ENCODE results near the gene DUSP28. TPM values are rescaled to one million over a fixed set of nuclear protein-coding genes. Genes with fewer than 3 reads are reported as not detected.
"Not testable (repeated sequence)": the region's sequence is repeated elsewhere in the genome, so short reads cannot be mapped to it uniquely, and the experiment has no call there.

DUSP28 gene, protein sequence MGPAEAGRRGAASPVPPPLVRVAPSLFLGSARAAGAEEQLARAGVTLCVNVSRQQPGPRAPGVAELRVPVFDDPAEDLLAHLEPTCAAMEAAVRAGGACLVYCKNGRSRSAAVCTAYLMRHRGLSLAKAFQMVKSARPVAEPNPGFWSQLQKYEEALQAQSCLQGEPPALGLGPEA
- polyA plus RNA-seq (ENCODE audit: insufficient read depth in 1 of 5, insufficient read length in 5 of 5, low replicate concordance in 1 of 5), result 1 to 10 TPM; 5.2 to 6.1 (median 5.8) TPM
- long read RNA-seq, donor 1, partial matches to known transcripts, result 0 of 3 reads
- long read RNA-seq, donor 1, other reads (novel, unspliced or antisense), result 0 of 3 reads
- long read RNA-seq, donor 2, partial matches to known transcripts, result 0 of 1 reads
- long read RNA-seq, donor 2, other reads (novel, unspliced or antisense), result 0 of 1 reads
- long read RNA-seq, donor 3, partial matches to known transcripts, result 0 of 2 reads
- long read RNA-seq, donor 3, other reads (novel, unspliced or antisense), result 0 of 2 reads
- long read RNA-seq, donor 4, partial matches to known transcripts, result 0 of 2 reads
- long read RNA-seq, donor 4, other reads (novel, unspliced or antisense), result 0 of 2 reads
- long read RNA-seq, donor 5, transcript DUSP28-202 (2 exons, 3,461 nt), result major isoform, 5 of 9 reads
- long read RNA-seq, donor 5, partial matches to known transcripts, result 0 of 9 reads
- long read RNA-seq, donor 5, other reads (novel, unspliced or antisense), result 0 of 9 reads
- long read RNA-seq, donor 6, partial matches to known transcripts, result 0 of 7 reads
- long read RNA-seq, donor 6, other reads (novel, unspliced or antisense), result 0 of 7 reads
- long read RNA-seq, donor 7, partial matches to known transcripts, result 0 of 5 reads
- long read RNA-seq, donor 7, other reads (novel, unspliced or antisense), result 0 of 5 reads
- long read RNA-seq, donor 8, partial matches to known transcripts, result 0 of 3 reads
- long read RNA-seq, donor 8, other reads (novel, unspliced or antisense), result 0 of 3 reads

DNA sequence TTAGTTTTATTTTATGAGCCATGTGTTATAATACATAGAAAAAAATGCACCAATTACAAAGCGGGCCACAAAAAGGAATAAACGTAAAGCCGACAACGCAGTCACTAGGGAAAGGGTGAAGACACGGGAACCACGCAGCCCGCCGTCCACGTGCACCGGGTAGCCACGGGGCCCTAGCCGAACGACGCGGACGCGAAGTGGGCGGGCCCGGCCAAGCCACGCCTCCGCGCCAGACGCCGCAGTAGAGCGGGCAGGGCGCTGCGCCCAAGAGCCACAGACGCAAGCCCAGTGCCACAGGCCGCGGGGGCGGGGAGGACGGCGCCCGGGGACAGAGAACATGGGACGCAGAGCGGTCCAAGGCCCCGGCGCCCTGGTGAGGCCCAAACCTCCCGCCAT lies at the start of gene DUSP28:
TSS of gene DUSP28 (plus strand) at position 274 of the 396 bp plus-strand sequence. CDS start 328 bp downstream, outside the sequence.
- DNase-seq, result peak; percentile 79 to 83

DNA sequence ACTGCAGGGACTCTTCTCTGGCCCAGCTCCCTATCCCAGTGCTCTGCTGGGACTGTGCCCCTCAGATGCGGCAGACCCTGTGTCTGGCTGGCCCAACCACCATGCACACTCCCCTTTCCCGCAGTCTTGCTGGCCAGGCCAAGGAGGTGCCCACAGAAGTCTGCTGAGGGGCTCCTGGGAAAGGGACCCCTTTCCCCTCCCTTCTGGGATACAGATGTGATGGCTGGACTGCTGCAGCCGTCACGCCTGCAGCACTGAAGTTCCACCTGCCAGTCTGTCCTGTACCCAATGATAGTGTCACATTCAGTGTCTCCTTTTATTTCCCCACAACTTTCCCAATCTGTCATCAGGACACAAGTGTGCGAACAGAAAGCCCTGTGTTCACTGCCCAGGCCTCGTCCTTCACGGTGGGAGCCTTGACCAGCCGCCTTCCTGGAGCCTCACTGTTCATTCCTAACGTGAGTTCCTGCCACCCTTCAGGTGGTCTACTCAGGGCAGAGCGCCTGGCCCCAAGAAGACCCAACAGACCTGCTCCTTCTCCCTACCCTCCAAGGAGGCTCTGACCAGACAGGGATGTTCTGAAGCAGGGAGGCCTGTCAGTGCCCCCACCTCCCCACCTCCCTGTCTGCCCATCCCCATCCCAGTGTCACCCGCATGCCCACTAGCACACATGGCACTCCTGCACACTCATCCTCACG lies 49.5 kb upstream of the DUSP28 start:
- DNase-seq, result no peak

DNA sequence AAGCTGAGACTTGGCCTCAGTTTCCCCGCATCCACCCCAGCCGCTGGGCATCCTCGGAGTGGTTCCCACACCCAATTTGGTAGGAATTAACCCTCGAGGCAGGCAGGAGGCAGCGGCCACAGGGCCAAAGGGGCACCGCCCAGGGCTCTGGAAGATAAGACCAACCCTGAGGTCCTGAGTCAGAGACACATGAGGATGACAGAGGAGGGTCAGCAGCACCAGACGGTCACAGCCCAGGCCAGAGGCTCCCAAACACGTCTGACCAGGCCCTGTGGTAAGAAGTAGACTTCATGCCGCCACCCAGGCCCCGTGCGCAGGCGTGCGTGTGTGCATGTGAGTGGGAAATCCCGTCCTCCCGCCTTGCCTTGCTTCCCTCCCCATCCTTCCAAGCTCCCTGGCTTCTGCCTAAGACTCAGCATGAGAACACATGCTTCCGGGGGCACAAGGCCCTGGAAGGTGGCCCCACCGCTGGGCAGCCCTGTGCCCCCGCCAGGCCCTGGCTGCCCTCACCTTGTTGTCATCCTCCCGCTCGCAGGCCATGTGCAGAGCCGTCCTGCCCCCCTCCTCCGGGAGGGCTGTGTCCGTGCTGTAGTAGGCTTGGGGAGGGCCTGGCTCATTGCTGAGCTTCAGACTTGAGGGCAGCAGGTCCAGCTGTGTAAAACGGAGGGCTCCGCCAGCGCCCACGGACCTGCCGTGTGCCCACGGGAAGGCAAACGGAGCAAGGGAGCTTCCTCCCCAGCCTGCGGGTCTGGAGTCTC lies 48.6 kb upstream of the DUSP28 start:
- DNase-seq, result no peak

DNA sequence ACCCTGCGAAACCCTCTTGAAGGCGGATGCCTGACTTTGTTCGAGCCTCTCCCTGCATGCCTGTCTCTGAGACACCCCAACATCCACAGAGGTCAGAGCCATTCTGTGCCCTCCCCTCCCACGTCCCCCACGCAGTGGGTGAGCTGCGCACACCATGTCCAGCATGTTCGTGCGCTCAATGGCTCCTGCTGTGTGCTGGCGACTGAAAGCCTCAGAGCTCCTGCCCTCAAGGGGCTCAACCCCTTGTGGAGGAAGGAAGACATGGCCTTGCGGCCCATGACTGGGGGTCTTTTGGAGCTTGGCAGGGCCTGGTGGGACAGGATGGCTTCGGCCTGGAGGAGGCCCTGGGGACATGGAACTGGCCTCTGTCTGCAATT lies 48.1 kb upstream of the DUSP28 start:
- no peak for DNase-seq

DNA sequence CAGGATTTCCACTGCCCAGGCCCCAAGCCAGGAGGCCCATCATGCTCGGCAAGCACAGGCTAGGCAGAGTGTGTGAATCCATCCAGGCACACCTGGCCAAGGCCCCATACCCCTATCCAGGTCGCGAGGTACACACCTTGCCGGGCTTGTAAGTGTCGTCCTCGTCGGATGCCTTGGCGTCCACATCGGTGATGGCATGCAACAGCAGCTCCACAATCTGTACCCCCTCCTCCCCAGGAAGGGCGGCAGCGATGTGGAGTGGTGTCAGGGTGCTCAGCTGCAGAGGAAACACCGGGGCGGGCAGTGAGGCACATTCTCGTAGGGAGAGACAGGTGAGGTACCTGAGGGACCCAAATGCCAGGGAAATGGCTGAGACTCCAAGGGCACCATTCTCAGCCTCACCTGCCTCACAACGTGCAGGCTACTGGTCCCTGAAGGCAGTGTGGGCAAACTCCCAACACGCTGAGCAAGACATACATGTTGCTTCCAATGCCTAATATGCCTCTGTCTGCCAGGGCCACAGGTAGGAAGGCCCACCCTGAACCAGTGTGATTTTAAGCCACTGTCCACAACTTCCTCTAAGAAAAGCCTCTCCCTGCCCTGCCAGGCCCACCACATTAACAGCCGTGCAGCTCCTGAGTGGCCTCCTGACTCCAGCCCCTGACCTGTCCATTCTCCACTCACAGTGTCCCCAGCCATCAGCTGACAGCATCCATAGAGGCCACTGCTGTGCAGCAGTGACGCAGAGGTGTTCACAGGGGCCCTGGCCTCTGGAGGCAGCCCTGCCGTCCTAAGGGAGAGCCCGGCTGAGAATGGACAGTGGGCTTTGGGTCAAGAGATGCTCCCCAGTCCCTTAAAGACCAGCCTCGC lies 47.3 kb upstream of the DUSP28 start:
- no peak for DNase-seq

DNA sequence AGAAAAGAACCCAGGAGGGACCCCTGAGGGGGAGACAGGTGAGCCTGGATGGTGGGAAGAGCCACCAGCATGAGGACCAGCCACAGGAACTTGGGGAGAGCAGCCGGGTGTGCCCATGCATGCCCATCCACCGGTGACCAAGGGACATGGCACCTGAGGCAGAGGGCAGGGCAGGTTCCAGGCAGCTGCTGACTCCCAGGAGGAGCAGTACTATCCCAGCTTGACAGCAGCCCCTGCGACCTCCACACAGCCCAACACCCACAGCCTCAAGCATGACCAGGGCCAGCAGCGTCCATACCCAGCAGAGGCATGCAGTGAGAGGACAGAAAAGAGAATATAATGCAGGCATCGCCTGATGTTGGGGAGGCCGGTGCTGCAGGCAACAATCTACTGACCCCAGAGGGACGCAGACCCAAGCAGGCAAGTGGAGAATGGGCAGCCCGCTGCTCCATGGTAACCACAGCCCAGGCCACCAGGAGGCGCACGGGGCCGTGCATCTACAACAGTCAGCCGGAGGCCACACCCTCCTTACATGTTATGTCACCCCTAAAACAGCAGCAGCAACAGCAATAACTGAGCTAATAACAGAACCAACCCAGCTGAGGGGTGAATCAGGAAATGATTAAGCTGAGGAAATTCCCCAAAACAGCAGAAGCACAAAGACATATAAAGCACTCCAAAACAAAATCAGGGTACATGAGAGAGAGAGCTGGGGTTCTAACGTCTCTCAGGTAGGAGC lies 46.4 kb upstream of the DUSP28 start:
- peak; percentile 37 to 39 for DNase-seq

DNA sequence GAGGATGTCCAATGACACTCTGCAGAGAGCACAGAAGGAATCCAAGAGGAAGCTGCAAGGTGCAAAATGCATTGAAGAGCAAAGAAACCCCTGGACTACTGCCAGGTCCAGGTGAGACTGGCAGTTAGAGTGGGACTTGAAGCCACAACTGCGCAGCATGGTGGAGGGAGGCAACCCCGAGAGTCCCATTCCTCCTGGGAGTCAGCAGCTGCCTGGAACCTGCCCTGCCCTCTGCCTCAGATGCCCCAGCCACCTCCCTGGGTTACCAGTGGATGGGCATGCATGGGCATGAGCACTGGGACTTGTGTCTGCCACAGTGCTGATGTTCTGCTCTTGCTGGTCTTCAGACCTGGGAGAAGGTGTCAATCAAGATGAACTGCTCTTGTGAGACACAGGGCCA lies 45.5 kb upstream of the DUSP28 start:
- no peak for DNase-seq

DNA sequence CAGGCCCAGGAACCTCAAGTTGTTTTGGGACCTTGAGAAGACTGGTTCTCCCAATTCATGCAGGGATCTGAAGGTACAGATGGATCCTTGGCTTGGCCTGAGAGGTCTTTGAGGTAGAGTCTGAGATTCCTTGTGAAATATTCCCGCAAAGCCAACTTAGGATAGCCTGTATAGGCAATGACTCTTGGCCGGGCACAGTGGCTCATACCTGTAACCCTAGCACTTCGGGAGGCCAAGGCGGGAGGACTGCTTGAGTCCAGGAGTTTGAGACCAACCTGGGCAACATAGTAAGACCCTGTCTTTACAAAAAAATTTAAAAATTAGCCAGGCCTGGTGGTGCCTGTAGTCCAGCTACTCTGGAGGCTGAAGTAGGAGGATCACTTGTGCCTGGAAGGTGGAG lies 42.8 kb upstream of the DUSP28 start:
- DNase-seq, result no peak

DNA sequence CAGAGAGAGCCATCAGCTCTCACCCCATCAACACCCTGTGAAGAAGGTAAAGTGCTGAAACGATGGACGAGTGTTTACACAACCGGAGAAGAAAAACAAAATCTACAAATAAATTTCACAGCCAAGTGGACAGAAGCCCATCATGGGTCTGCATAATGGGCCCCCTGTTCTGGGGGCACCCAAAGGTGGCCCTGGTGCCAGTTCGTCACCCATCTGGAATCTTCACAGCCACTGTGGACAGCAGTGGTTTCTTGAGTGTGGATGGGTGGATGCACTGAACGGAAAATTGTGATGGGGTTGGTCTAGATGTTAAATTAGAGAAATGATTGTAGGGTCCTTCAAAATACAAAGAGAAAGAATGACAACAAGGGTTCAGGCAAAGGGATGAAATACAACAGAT lies 41.2 kb upstream of the DUSP28 start:
- DNase-seq, result no peak

DNA sequence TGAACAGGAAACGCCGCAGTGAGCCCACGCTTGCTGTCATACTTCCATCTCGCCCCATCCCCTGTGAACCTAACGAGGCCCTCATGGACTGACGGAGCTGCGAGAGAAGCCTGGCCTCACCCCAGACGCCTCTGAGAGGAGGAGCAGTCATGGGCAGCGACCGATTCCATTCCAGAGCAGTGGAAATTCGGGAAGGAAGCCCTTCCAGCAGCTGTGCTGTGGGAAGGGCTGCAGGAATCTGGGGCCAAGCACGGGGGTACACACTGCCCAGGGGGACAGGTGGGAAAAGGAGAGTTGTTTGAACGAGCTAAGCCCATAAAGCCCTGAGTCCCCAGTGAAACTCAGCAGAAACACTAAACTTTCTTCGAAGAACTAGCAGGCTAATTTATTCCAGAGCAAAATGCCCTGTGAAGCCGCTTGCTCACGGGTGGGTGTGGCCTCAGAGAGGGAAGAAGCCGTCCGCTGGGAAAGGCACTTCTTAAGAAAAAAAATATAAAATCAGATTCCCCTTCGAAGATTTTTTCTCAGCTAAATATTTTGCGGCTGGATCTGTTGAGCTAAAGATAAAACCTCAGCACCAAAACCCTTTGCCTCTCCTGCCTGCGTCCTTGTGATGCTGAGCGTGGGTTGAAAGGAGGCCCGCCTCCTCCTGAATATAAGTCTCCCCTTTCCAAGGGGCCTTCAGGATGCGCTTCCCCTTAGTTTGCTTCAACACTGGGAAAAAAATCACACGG lies 40.6 kb upstream of the DUSP28 start:
- DNase-seq, result no peak

DNA sequence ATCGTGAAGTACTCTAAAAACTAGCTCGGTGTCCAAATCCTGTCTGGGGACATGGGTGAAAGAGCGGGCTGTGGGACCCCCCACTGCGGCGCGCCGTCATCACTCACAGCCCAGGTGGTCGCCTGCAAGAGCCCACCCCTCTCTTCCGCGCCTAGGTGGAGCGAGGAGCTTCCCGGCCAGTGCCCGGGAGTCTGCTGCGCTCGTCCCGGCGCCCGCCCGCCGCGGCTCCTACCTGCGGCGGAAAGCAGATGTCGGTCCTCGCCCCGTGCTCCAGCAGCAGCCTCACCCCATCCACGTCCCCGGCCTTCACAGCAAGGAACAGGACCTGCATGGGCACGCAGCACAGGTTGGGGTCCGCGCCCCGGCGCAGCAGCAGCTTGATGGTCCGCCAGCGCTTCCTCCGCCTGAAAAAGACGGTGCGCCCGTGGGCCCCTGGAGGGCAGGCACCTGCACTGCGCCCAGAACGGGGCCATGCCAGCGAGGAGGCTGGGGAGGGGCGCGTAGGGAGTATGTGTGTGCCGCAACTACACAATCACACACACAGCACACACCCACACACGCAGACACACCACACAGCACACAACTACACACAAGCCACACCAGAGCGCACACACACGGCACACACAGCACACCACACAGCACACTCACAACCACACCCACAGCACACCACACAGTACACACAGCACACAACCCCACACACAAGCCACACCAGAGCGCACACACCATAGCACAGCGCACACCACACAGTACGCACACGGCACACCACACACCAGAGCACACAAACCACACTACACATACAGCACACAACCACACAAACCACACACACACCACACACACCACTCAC lies 39.8 kb upstream of the DUSP28 start:
- DNase-seq, result no peak

DNA sequence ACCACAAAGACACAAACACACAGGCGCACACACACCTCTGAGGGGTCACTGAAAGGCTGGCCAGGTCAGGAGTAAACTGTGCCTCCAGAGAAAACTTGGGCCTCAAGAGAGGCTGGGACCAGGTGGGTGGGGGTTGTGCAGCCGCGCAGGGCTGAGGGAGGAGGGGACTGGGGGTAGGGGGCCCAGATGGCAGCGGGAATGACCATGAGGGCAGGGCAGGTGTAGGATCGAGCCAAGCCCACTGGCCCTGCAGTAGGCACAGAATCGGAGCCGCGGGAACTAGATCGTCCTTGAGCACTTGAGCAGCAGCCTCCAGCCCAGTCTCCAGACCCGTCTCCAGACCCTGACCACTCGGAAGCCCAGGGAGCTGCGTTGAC lies 39.2 kb upstream of the DUSP28 start:
- no peak for DNase-seq

DNA sequence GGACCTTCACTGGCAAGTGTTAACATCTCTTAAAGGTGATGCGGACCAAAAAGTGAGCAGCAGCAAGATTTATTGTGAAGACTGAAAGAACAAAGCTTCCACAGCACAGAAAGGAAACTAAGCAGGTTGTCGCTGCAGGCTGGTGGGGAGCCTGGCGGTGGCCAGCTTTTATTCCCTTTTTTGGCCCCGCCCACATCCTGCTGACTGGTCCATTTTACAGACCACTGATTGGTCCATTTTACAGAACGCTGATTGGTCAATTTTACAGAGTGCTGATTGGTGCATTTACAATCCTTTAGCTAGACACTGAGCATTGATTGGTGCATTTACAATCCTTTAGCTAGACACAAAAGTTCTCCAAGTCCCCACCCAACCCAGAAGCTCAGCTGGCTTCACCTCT lies 38.3 kb upstream of the DUSP28 start:
- DNase-seq, result not testable (repeated sequence)

DNA sequence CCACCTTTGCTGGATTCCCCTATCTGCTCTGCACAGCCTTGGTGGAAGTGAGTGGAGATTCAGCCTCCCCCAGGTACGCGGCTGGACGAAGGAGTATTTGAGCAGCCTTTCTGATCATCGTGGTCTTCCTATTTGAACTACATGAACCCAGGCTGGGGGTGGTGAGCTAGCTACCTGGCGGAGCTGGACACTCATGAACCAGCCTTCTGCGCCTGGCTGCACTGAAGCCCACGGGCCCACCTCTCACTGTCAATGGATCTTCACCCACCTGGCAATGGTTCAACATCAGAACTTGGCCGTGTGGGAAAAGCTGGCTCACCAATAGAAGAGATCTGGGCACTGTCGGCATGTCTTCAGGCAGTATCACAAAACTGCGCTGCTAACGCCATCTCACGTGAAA lies 37.8 kb upstream of the DUSP28 start:
- no peak for DNase-seq

DNA sequence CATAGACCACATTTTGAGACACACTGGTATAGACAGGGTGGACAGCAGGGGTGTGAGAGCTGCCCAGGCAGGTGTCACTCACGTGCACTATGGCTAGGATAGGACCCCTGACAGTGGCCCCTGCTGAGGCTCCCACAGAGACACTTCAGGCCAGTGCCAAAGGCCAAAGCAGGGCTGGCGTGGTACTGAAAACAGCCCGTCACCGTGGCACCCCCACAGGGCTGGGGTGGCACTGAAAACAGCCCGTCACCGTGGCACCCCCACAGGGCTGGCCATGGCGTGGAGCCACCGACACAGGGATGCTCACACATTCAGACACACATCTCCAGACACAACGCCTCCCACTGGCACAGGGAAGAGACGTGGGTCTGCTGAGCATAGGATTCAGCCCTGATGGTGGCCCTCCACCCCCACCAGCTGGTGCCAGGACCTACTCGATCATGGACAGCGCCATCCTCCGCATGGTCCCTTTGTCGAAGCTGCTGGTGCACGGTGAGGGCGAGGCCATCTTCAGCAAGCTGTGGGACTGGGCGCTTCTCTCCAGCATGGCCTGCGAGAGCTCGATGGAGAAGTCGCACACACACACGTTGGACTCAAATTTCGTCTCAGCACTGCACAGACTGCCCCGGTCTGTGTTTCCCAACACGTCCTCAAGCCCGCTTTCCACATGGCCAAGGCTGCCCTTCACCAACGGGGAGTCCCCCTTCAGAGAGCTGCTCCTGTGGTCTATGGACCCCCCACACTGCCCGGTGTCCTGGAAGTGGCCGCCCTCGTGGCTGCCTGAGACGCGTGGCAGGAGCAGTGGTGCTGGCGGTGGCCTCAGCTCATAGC lies 36.5 kb upstream of the DUSP28 start:
- no peak for DNase-seq

DNA sequence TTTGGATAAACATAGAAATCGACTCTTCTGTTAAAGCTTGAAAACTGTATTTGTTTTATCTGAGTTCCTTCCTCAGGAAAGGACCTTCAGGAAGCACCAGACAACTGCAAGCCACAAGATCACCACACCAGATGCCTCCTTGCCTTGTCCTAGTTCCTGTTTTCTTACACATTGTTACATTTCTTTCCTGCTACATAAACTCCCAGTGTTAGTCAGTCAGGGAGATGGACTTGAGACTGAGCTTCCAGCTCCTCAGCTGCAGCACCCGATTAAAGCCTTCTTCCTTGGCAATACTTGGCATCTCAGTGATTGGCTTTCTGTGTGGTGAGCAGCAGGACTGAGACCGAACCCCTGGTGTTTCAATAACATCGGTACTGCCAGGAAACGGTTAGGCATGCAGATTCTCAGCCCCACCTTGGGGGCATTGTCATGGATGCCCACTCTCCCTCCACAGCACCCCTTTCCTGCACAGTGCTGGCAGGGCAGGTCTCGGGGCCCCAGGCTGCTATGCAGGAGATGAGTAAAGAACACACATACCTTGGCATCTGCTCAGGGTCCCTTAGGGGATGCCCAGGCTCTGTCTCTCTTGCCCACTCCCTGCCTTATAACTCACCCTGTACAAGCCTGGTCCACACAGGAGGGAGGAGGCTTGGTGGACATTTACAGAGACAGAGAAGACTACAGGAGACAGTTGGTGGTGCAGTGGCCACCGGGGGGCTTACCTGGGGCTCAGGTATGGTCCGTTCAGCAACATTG lies 35.0 kb upstream of the DUSP28 start:
- DNase-seq, result no peak
